ENCODE measurements around the gene PPP6R2.

The PPP6R2 gene

GRCh38 chr22:50307890-50308596 lies 35.1 kb upstream of the PPP6R2 start:
- H3K4me3 ChIP-seq (ENCODE audit: low read length), result peak overlapping the region; percentile 9
- TF ChIP-seq CTCF (conservative IDR thresholded peaks at IDR 0.05; ENCODE audit: low read length), result no peak
- no peak for DNase-seq (ENCODE audit: low read depth)

GRCh38 chr22:50308597-50308935 lies 34.6 kb upstream of the PPP6R2 start:
- H3K4me3 ChIP-seq (ENCODE audit: low read length), result no peak overlapping the region
- TF ChIP-seq CTCF (conservative IDR thresholded peaks at IDR 0.05; ENCODE audit: low read length), result no peak
- peak; percentile 88 for DNase-seq (ENCODE audit: low read depth)

GRCh38 chr22:50308986-50309600 lies 34.0 kb upstream of the PPP6R2 start:
- DNase-seq (ENCODE audit: low read depth), result no peak
- H3K4me3 ChIP-seq (ENCODE audit: low read length), result no peak overlapping the region
- no peak for TF ChIP-seq CTCF (conservative IDR thresholded peaks at IDR 0.05; ENCODE audit: low read length)

- no peak overlapping the region for H3K4me3 ChIP-seq (ENCODE audit: low read length)
- no peak for DNase-seq (ENCODE audit: low read depth)
- TF ChIP-seq CTCF (conservative IDR thresholded peaks at IDR 0.05; ENCODE audit: low read length), result no peak
These were observed 33.5 kb upstream of the PPP6R2 start for GRCh38 chr22:50309601-50309991.

- no peak for TF ChIP-seq CTCF (conservative IDR thresholded peaks at IDR 0.05; ENCODE audit: low read length)
- no peak overlapping the region for H3K4me3 ChIP-seq (ENCODE audit: low read length)
- DNase-seq (ENCODE audit: low read depth), result no peak
These were observed 33.0 kb upstream of the PPP6R2 start for GRCh38 chr22:50310031-50310722.

GRCh38 chr22:50310949-50311444 lies 32.1 kb upstream of the PPP6R2 start:
- TF ChIP-seq CTCF (conservative IDR thresholded peaks at IDR 0.05; ENCODE audit: low read length), result no peak
- no peak overlapping the region for H3K4me3 ChIP-seq (ENCODE audit: low read length)
- DNase-seq (ENCODE audit: low read depth), result no peak
